Astrocyte (in vitro differentiated cells and primary cell): ENCODE data around the gene PCSK5. TPM values are rescaled to one million over a fixed set of nuclear protein-coding genes. Genes with fewer than 3 reads are reported as not detected.

Source experiments
- DNase-seq: peaks from one replicate; pipeline ENCODE4 v3.0.0-alpha.2; 2010; ENCODE audit warnings: low read depth
- FAIRE-seq: peaks from 2 replicates; lab custom pipeline; 2011; peaks lifted over from hg19 to GRCh38; lab: Jason Lieb, UNC
- H2AFZ ChIP-seq: 2 replicates; pipeline ENCODE4 v1.6.0; 2012; ENCODE audit warnings: low read depth, low read length, inconsistent platforms
- H3K27ac ChIP-seq: 2 replicates; pipeline ENCODE4 v1.5.1; 2011; ENCODE audit warnings: low read depth, low read length, inconsistent platforms
- H3K27me3 ChIP-seq: 2 replicates; pipeline ENCODE4 v1.6.0; 2011; ENCODE audit warnings: low read length, inconsistent platforms; ENCODE audit not compliant: insufficient read depth
- H3K36me3 ChIP-seq: 2 replicates; pipeline ENCODE4 v1.5.1; 2011; ENCODE audit warnings: low read length, inconsistent platforms; ENCODE audit not compliant: insufficient read depth
- H3K4me1 ChIP-seq: 2 replicates; pipeline ENCODE4 v1.5.1; 2011; ENCODE audit warnings: low read length, inconsistent platforms; ENCODE audit not compliant: insufficient read depth
- H3K4me2 ChIP-seq: 2 replicates; pipeline ENCODE4 v1.6.0; 2012; ENCODE audit warnings: low read length, inconsistent platforms
- H3K4me3 ChIP-seq: 2 replicates; pipeline ENCODE4 v1.5.1; 2011; ENCODE audit warnings: low read depth, mild to moderate bottlenecking, low read length, inconsistent platforms; ENCODE audit not compliant: insufficient read depth
- H3K79me2 ChIP-seq: 2 replicates; pipeline ENCODE4 v1.6.0; 2012; ENCODE audit warnings: mild to moderate bottlenecking, low read length, inconsistent platforms; ENCODE audit not compliant: insufficient read depth
- H3K9ac ChIP-seq: 2 replicates; pipeline ENCODE4 v1.6.0; 2012; ENCODE audit warnings: mild to moderate bottlenecking, low read length, inconsistent platforms
- H3K9me3 ChIP-seq: 2 replicates; pipeline ENCODE4 v1.5.1; 2012; ENCODE audit warnings: low read depth, mild to moderate bottlenecking, low read length, inconsistent platforms; ENCODE audit not compliant: insufficient read depth
- H4K20me1 ChIP-seq: 2 replicates; pipeline ENCODE4 v1.6.0; 2012; ENCODE audit warnings: low read length, inconsistent platforms; ENCODE audit not compliant: insufficient read depth
- H3K27ac Mint-ChIP-seq: one replicate; pipeline ENCODE4 v1.8.0; 2021; ENCODE audit warnings: mild to moderate bottlenecking, mixed read lengths; ENCODE audit not compliant: unreplicated experiment
- H3K27me3 Mint-ChIP-seq: one replicate; pipeline ENCODE4 v1.8.0; 2021; ENCODE audit warnings: low read depth, mixed read lengths; ENCODE audit not compliant: unreplicated experiment
- H3K36me3 Mint-ChIP-seq: one replicate; pipeline ENCODE4 v1.8.0; 2021; ENCODE audit warnings: low read depth, mixed read lengths; ENCODE audit not compliant: unreplicated experiment
- H3K4me1 Mint-ChIP-seq: one replicate; pipeline ENCODE4 v1.8.0; 2021; ENCODE audit warnings: low read depth, mixed read lengths; ENCODE audit not compliant: unreplicated experiment
- H3K4me3 Mint-ChIP-seq: one replicate; pipeline ENCODE4 v1.8.0; 2021; ENCODE audit warnings: mild to moderate bottlenecking, moderate library complexity, mixed read lengths; ENCODE audit not compliant: unreplicated experiment
- H3K9me3 Mint-ChIP-seq: one replicate; pipeline ENCODE4 v1.8.0; 2021; ENCODE audit warnings: mild to moderate bottlenecking, mixed read lengths; ENCODE audit not compliant: unreplicated experiment
- CTCF ChIP-seq: IDR thresholded peaks from 2 replicates; pipeline ENCODE4 v1.5.1; 2011; ENCODE audit warnings: low read depth, mild to moderate bottlenecking, inconsistent platforms, low read length, moderate library complexity; ENCODE audit not compliant: insufficient read depth
- EZH2 ChIP-seq: IDR thresholded peaks from 2 replicates; pipeline ENCODE4 v1.6.1; 2012; ENCODE audit warnings: mild to moderate bottlenecking, low read length, inconsistent platforms; ENCODE audit not compliant: insufficient read depth
- total RNA-seq: library from RNA; stranded (reverse); gene quantifications from 2 replicates; pipeline ENCODE4 v1.2.1, GENCODE V29; 2021

Gene PCSK5
- total RNA-seq, 1 donor from 2014 or later, result 13.1 TPM

GRCh38 chr9:76297721-76298239 lies 407.3 kb downstream of the PCSK5 start:
- Histone ChIP-seq H3K9ac (no peak overlapping the region), H3K27me3 (no peaks in the 10 kb centered on the region), H3K79me2 (no peaks in the 10 kb centered on the region), H3K4me2 (peak overlapping the region; percentile 74), H3K4me3 (no peak overlapping the region), H3K4me1 (peaks cover 6% of the 10 kb centered on the region), H3K9me3 (no peaks in the 10 kb centered on the region), H3K36me3 (no peaks in the 10 kb centered on the region), H4K20me1 (no peaks in the 10 kb centered on the region), H3K27ac (no peak overlapping the region), H2AFZ (peak overlapping the region; percentile 37)
- TF ChIP-seq EZH2 (no peak), CTCF (no peak)
- Mint-ChIP-seq H3K9me3 (no peaks in the 10 kb centered on the region), H3K27ac (peak overlapping the region; percentile 43), H3K36me3 (no peaks in the 10 kb centered on the region), H3K4me3 (no peak overlapping the region), H3K4me1 (peaks cover 7% of the 10 kb centered on the region), H3K27me3 (peaks cover 9% of the 10 kb centered on the region)
- no peak for FAIRE-seq
- DNase-seq, result peak; percentile 19

GRCh38 chr9:76298521-76299144 lies 408.2 kb downstream of the PCSK5 start:
- H3K79me2 ChIP-seq, result no peaks in the 10 kb centered on the region
- Mint-ChIP-seq H3K4me1 (peaks cover 6% of the 10 kb centered on the region), H3K27me3 (peaks cover 9% of the 10 kb centered on the region), H3K36me3 (no peaks in the 10 kb centered on the region), H3K4me3 (no peak overlapping the region), H3K27ac (no peak overlapping the region), H3K9me3 (no peaks in the 10 kb centered on the region)
- no peaks in the 10 kb centered on the region for H3K27me3 ChIP-seq
- DNase-seq (peak; percentile 11), FAIRE-seq (no peak)
- H3K4me2 ChIP-seq, result no peak overlapping the region
- H3K9ac ChIP-seq, result no peak overlapping the region
- no peak overlapping the region for H2AFZ ChIP-seq
- TF ChIP-seq CTCF (no peak), EZH2 (no peak)
- H3K27ac ChIP-seq, result no peak overlapping the region
- no peaks in the 10 kb centered on the region for H3K9me3 ChIP-seq
- H3K4me3 ChIP-seq, result no peak overlapping the region
- peaks cover 6% of the 10 kb centered on the region for H3K4me1 ChIP-seq
- no peaks in the 10 kb centered on the region for H3K36me3 ChIP-seq
- no peaks in the 10 kb centered on the region for H4K20me1 ChIP-seq

- Histone ChIP-seq H2AFZ (no peak overlapping the region), H3K4me1 (peaks cover 3% of the 10 kb centered on the region), H3K79me2 (no peaks in the 10 kb centered on the region), H3K9ac (no peak overlapping the region), H3K27me3 (no peaks in the 10 kb centered on the region), H3K4me3 (no peak overlapping the region), H3K9me3 (no peaks in the 10 kb centered on the region), H4K20me1 (no peaks in the 10 kb centered on the region), H3K4me2 (no peak overlapping the region), H3K27ac (no peak overlapping the region), H3K36me3 (no peaks in the 10 kb centered on the region)
- peaks cover 2% of the 10 kb centered on the region for H3K4me1 Mint-ChIP-seq
- H3K27ac Mint-ChIP-seq, result no peak overlapping the region
- H3K4me3 Mint-ChIP-seq, result no peak overlapping the region
- DNase-seq (no peak), FAIRE-seq (no peak)
- H3K36me3 Mint-ChIP-seq, result no peaks in the 10 kb centered on the region
- H3K27me3 Mint-ChIP-seq, result peaks cover 10% of the 10 kb centered on the region
- no peak for TF ChIP-seq EZH2
- no peak for TF ChIP-seq CTCF
- no peaks in the 10 kb centered on the region for H3K9me3 Mint-ChIP-seq
These were observed 412.1 kb downstream of the PCSK5 start for GRCh38 chr9:76302543-76302942.
